HG02852 (cell line): ENCODE results near the gene HAS3.

Source experiments
- ATAC-seq: cut with Tn5 transposase; IDR thresholded peaks from one replicate; pipeline ENCODE4 v1.9.1; 2021; ENCODE audit warnings: mild to moderate bottlenecking, moderate library complexity; ENCODE audit not compliant: unreplicated experiment

The HAS3 gene

GRCh38 chr16:69089091-69089910 lies 16.2 kb upstream of the HAS3 start:
- ATAC-seq, result no peak

GRCh38 chr16:69093974-69094373 lies 11.5 kb upstream of the HAS3 start:
- ATAC-seq, result no peak

DNA sequence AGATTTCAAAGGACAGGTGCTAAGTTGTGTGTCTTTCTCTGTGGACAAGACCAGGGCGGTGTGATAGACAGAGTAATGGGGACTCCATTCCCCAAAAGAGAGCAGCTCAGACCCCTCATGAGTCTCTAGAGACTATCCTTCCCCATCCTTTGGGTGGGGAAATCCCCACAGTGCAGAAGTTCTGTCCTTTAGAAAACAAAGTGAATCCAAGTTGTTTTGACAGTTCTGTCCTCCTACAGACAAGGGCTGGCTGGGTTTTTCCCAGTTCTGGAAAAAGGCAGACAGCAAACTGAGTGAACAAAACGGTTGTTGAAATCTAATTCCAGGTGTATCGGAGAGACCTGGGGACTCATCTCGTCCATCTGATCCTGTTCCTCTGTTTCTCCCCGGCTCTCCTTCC lies 11.0 kb upstream of the HAS3 start:
- ATAC-seq, result no peak

- ATAC-seq, result no peak
These were observed 10.3 kb upstream of the HAS3 start for GRCh38 chr16:69095193-69095592.

GRCh38 chr16:69100071-69100691 lies 5.3 kb upstream of the HAS3 start:
- ATAC-seq, result no peak

DNA sequence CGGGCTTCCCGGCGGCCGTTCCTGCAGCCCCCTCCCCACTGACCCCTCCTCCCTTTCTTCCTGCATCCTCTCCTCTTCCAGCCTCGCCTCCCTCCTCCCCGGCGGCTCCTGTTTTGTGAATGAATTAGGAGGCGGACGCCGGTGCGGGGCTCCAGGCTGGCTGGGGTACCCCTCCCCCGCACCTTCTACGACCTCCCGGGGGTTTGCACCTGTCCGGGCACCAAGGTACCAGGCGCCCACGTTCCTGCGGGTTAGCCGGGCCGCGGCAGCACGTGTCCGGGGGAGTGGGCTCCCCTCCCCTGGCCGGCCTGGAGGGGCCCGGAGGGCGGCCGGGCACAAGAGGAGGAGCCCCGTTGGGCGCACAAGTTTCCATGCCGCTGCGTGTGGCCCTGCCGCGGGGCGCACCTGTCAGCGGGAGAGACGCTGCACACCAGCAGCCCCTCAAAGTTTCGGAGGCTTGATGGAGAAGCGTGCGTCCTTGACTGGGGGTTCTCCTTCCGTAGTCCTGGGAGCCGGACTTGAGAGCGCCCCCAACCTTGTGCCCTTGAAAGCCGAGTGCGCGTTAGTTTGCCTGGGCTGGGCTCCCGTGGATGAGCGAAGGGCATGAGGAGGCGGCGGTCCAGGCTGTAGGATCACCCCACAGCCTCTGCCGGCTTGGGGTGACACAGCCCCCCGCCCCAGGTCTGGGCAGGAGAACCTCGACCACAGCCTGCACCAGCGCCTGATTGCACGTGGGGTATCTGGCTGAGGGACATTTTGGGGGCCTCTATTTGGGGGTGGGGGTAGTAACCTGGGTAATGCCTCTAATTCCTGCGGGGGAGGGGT lies 1.2 kb downstream of the HAS3 start:
- ATAC-seq, result no peak

DNA sequence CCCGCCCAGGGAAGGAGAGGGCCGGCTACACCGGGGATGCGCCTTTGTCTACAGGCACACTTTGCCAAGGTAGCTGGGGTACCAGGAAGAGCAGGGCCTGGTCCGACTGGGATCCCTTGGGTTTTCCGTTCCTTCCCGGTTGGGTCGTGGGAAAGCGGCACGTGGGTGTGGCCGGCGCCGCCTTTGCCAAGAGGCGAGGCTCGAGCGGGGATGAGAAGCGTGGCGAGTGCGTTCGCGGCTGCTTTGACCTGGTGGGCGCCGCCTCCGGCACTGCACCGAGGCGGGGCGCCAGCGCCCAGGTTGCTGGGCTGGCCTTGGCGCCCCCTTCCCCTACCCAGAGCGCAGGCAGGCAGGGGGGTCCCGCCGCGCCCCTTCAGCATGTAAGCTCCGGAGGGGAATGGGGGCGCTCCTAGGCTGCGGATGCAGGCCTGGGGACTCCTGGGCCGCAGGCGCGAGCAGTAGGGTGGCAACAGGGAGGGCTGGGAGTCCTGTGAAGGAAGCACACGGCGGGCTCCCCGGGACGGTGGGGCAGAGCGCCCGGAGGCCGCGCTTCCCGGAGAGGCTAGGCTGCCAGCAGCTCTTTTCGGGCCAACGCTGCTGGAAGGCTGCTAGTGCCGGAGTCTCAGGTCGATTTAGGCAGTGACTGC lies 2.0 kb downstream of the HAS3 start:
- ATAC-seq, result no peak

DNA sequence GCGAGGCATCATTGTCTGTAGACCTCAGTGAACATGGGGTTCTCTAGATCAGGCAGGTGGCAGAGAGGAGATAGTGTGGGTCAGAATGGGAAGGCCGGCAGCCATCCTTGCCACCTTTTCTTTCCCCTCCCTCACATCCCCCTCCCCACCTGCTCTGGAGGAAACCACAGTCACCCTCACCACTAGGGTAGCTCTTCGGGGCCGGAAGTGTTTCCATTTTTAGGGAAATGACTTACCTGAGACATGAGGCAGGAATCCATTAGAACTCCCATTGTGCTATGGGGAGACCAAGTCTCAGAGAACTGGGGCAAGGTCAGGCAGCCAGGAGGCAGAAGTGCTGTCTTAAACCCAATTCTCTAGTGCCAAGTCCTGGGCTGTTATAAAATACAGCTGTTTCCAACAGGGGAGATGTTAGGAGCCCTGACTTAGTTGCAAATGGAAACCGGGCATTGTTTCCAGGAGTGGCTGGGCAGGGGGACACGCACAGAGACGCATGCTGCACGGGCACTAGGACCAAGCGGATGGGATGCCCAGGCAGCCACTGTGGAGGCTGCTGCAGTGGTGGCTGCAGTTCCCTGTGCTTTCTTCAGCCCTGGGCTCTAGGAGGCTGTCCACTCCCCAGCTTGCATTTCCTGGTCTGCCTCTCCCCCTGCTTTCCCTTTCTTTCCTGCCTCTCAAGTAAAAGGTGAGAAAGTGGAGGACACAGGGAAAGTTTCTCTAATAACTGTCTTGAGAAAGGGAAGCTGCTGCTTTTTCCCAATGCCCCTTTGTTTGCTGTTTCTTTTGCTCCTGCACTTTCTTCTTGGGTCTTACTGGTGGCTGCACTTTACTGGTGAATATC lies 2.8 kb downstream of the HAS3 start:
- ATAC-seq, result no peak

GRCh38 chr16:69108905-69109252 lies 3.4 kb downstream of the HAS3 start:
- ATAC-seq, result no peak

DNA sequence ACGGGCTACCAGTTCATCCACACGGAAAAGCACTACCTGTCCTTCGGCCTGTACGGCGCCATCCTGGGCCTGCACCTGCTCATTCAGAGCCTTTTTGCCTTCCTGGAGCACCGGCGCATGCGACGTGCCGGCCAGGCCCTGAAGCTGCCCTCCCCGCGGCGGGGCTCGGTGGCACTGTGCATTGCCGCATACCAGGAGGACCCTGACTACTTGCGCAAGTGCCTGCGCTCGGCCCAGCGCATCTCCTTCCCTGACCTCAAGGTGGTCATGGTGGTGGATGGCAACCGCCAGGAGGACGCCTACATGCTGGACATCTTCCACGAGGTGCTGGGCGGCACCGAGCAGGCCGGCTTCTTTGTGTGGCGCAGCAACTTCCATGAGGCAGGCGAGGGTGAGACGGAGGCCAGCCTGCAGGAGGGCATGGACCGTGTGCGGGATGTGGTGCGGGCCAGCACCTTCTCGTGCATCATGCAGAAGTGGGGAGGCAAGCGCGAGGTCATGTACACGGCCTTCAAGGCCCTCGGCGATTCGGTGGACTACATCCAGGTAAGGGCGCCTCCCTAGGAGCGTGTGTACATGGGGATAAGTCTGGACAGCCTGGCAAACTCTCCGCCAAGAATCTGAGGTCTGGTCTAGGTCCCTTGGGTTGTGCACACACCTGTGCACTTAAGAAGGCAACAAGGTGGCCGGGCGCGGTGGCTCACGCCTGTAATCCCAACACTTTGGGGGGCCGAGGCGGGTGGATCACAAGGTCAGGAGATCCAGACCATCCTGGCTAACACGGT lies 4.2 kb downstream of the HAS3 start:
- no peak for ATAC-seq

- no peak for ATAC-seq
These were observed 5.0 kb downstream of the HAS3 start for GRCh38 chr16:69110406-69110805.

DNA sequence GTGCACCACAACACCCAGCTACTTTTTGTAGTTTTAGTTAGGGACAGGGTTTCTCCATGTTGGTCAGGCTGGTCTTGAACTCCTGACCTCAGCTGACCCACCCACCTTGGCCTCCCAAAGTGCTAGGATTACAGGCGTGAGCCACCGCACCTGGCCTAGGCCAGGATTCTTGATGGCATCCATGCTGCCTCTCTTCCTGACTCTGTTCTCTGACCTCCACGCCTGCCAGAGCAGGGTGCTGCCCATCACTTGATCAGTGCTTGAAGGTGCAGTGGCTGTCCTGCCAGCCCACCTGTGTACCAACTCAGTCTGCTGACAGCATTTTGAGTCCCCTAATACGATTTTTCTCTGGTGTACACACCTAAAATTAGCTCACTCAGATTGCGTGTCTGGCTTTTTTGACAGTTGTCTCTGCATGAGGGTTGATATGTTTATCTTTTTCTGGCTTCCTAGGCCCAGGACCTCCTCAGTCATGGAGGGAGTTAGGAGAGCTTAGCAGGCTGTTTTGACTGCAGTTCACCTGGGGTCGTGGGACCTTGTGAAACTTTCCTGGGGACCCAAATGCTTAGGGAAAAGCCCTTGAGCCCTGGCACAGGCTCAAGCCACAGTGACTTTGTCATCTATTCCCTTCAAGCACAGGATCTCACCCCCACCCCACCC lies 5.9 kb downstream of the HAS3 start:
- no peak for ATAC-seq

GRCh38 chr16:69111876-69112230 lies 6.4 kb downstream of the HAS3 start:
- ATAC-seq, result no peak

DNA sequence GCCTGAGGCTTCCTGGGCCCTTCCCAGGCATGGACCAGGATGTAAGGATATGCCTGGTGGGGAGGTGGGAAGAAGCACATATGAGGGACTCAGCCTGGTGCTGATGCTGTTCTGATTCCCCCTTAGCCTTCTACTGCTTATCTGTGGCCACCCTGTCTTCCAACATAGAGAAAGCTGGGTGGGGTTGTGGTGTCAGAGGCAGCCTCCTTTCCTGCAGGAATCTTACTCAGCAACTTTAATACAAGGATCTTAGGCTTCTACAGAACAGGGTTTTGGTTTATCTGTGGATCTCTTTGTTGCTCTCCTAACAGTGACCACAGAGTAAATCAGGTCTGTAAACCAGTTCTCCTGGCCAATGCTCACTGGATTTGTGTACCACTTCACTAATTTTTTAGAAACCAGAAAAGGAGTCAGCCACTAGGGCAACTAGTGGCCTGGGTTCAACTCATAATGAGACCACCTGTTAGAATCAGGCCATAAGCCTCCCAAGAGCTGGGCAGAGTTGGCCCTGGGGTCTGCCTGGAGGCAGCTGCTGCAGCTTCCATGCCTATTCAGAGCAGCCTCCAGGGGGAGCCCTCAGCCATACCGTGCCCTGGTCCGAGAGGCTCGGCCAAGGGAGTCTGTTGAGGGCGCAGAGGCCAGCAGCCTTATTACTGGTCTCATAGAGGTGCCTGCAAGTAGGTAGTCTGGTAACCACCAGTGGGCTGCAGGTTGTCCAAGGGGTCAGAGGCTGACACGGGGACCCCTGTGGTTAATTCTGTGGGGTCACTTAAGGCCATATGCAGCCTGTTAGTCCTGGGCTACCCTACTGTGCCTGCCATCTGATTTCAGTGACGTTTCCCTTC lies 7.1 kb downstream of the HAS3 start:
- ATAC-seq, result no peak

DNA sequence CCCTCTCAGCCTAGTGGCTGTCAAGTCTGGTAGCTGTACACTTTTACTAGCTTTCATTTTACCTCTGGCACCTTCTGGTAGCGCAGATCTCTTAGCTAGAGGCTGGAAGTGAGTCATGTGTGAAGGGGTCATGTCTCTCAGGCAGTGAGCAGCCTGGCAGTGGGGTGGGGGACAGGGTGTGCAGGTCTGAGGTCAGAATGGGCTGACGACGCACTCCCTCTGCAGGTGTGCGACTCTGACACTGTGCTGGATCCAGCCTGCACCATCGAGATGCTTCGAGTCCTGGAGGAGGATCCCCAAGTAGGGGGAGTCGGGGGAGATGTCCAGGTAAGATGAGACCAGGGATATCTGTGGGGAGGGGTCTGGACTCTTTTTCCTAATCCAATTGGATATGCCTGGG lies 7.8 kb downstream of the HAS3 start:
- no peak for ATAC-seq

DNA sequence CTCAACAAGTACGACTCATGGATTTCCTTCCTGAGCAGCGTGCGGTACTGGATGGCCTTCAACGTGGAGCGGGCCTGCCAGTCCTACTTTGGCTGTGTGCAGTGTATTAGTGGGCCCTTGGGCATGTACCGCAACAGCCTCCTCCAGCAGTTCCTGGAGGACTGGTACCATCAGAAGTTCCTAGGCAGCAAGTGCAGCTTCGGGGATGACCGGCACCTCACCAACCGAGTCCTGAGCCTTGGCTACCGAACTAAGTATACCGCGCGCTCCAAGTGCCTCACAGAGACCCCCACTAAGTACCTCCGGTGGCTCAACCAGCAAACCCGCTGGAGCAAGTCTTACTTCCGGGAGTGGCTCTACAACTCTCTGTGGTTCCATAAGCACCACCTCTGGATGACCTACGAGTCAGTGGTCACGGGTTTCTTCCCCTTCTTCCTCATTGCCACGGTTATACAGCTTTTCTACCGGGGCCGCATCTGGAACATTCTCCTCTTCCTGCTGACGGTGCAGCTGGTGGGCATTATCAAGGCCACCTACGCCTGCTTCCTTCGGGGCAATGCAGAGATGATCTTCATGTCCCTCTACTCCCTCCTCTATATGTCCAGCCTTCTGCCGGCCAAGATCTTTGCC lies 9.0 kb downstream of the HAS3 start:
- ATAC-seq, result no peak

GRCh38 chr16:69114976-69115355 lies 9.5 kb downstream of the HAS3 start:
- ATAC-seq, result no peak

GRCh38 chr16:69115361-69115760 lies 9.9 kb downstream of the HAS3 start:
- no peak for ATAC-seq
